Caco-2 (cell line): ENCODE results near the gene NKAIN2. TPM values are rescaled to one million over a fixed set of nuclear protein-coding genes. Genes with fewer than 3 reads are reported as not detected.

Experiments
- BruUV-seq: library from RNA; stranded (reverse); fragments of 400-500 nt; replicated peaks from 2 replicates; lab custom pipeline; 2021; lab: Mats Ljungman, UMichigan
- CTCF ChIA-PET: fragments of 300-600 bp; sonication (Branson Sonifier 250); formaldehyde crosslinking; loops from one replicate; lab custom pipeline; 2022; ENCODE audit warnings: antibody characterized with exemption; lab: Charles Lee
- POLR2A ChIA-PET: fragments of 300-600 bp; sonication (Branson Sonifier 250); formaldehyde crosslinking; loops from one replicate; lab custom pipeline; 2022; ENCODE audit warnings: antibody characterized with exemption; lab: Charles Lee
- DNase-seq, 2 experiments: peaks; one replicate each; pipeline versions ENCODE4 v3.0.0 to v3.0.0-alpha.2; 2020 to 2022
- H3K27me3 ChIP-seq: replicated peaks from 2 replicates; pipeline ENCODE4 v1.6.0; 2011; ENCODE audit warnings: low read length; ENCODE audit not compliant: control insufficient read depth, insufficient read depth
- H3K36me3 ChIP-seq: 2 replicates; pipeline ENCODE4 v1.5.1; 2011; ENCODE audit warnings: low read length; ENCODE audit not compliant: control insufficient read depth, insufficient read depth
- H3K4me1 ChIP-seq: fragments of 250-450 bp; sonication (Bioruptor Pico); 2 replicates; pipeline ENCODE4 v1.5.1; 2020; ENCODE audit warnings: mild to moderate bottlenecking
- H3K4me3 ChIP-seq: 2 replicates; pipeline ENCODE4 v1.5.1; 2011; ENCODE audit warnings: low read depth, mild to moderate bottlenecking, control low read depth, low read length
- H3K9me3 ChIP-seq: fragments of 250-450 bp; sonication (Bioruptor Pico); 2 replicates; pipeline ENCODE4 v1.5.1; 2020; ENCODE audit warnings: mild to moderate bottlenecking, moderate library complexity
- H3K27ac Mint-ChIP-seq: one replicate; pipeline ENCODE4 v1.8.0; 2022; ENCODE audit warnings: mixed read lengths; ENCODE audit not compliant: unreplicated experiment
- H3K27me3 Mint-ChIP-seq: one replicate; pipeline ENCODE4 v1.8.0; 2022; ENCODE audit warnings: mixed read lengths; ENCODE audit not compliant: insufficient read depth, unreplicated experiment
- H3K36me3 Mint-ChIP-seq: one replicate; pipeline ENCODE4 v1.8.0; 2022; ENCODE audit warnings: mild to moderate bottlenecking, mixed read lengths; ENCODE audit not compliant: insufficient read depth, unreplicated experiment
- H3K4me1 Mint-ChIP-seq: one replicate; pipeline ENCODE4 v1.8.0; 2022; ENCODE audit warnings: low read depth, mixed read lengths; ENCODE audit not compliant: unreplicated experiment
- H3K4me3 Mint-ChIP-seq: one replicate; pipeline ENCODE4 v1.8.0; 2022; ENCODE audit warnings: mild to moderate bottlenecking, moderate library complexity, mixed read lengths; ENCODE audit not compliant: unreplicated experiment
- H3K9me3 Mint-ChIP-seq: one replicate; pipeline ENCODE4 v1.8.0; 2022; ENCODE audit warnings: mixed read lengths; ENCODE audit not compliant: unreplicated experiment
- intact Hi-C: fragments of 100-400 bp; cut with micrococcal nuclease; formaldehyde crosslinking; loops from one replicate; pipeline ENCODE4 v1.10.0; 2022; ENCODE audit not compliant: unreplicated experiment
- total RNA-seq: library from RNA; stranded (reverse); gene quantifications from 2 replicates; pipeline ENCODE4 v1.2.3, GENCODE V29; 2022
- TF ChIP-seq, protein P1 (sequence below), 2 experiments: fragments of 200-600 bp in 1 of 2; IDR thresholded peaks; 1 replicate in 1 of 2; 2 replicates in 1 of 2; pipeline versions ENCODE4 v1.5.1 to v1.8.0; 2011 to 2022; ENCODE audit warnings: antibody characterized with exemption in 1 of 2, control low read depth in 1 of 2, inconsistent platforms in 1 of 2, low read depth in 1 of 2, low read length in 1 of 2, mild to moderate bottlenecking in 1 of 2, moderate library complexity in 1 of 2; ENCODE audit not compliant: insufficient read depth in 1 of 2, severe bottlenecking in 1 of 2, unreplicated experiment in 1 of 2

NKAIN2 gene
- total RNA-seq, 1 experiment from 2014 or later: not detected

GRCh38 chr6:124604719-124605118 lies 801.1 kb downstream of the NKAIN2 start:
- no peaks in the 10 kb centered on the region for H3K36me3 ChIP-seq
- no peak overlapping the region for H3K4me3 Mint-ChIP-seq
- H3K9me3 ChIP-seq: no peaks in the 10 kb centered on the region
- no peaks in the 10 kb centered on the region for H3K4me1 Mint-ChIP-seq
- no peak for DNase-seq
- H3K36me3 Mint-ChIP-seq: no peaks in the 10 kb centered on the region
- no peak overlapping the region for H3K27ac Mint-ChIP-seq
- H3K4me1 ChIP-seq: no peaks in the 10 kb centered on the region
- CTCF ChIA-PET: no interaction called here
- H3K27me3 Mint-ChIP-seq: peaks cover 3% of the 10 kb centered on the region
- TF ChIP-seq, protein P1, sequence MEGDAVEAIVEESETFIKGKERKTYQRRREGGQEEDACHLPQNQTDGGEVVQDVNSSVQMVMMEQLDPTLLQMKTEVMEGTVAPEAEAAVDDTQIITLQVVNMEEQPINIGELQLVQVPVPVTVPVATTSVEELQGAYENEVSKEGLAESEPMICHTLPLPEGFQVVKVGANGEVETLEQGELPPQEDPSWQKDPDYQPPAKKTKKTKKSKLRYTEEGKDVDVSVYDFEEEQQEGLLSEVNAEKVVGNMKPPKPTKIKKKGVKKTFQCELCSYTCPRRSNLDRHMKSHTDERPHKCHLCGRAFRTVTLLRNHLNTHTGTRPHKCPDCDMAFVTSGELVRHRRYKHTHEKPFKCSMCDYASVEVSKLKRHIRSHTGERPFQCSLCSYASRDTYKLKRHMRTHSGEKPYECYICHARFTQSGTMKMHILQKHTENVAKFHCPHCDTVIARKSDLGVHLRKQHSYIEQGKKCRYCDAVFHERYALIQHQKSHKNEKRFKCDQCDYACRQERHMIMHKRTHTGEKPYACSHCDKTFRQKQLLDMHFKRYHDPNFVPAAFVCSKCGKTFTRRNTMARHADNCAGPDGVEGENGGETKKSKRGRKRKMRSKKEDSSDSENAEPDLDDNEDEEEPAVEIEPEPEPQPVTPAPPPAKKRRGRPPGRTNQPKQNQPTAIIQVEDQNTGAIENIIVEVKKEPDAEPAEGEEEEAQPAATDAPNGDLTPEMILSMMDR (IDR thresholded peaks at IDR 0.05; ENCODE audit: insufficient read depth in 1 of 2, low read depth in 1 of 2, low read length in 1 of 2, severe bottlenecking in 1 of 2, unreplicated experiment in 1 of 2): no peak
- POLR2A ChIA-PET: no interaction called here
- intact Hi-C loops: no loop called here
- H3K4me3 ChIP-seq: no peak overlapping the region
- no peaks in the 10 kb centered on the region for H3K9me3 Mint-ChIP-seq
- no peaks in the 10 kb centered on the region for H3K27me3 ChIP-seq
- no TSS peak for BruUV-seq

DNA sequence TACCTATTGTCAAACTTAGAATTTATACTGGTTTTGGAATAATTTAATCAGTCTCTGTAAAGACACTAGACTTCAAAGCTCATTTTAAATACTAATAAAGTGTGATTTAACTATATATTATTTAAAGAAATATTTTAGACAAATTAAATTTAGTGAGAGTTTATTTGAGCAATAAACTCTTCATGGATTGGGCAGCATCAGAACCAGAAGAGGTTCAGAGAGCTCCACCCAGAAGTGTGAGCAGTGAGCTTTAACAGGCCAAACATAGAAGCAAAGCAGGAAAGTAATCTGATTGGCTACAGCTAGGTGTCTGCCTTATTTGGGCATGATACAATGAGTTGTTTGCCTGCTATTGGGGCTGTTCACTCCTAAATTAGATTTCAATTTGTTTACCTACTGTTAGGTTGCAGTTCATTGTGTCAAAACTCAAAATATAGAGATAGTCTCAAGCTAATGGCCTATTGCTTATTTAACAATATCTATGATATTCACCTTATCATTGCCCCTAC lies 803.5 kb downstream of the NKAIN2 start:
- no peaks in the 10 kb centered on the region for H3K9me3 ChIP-seq
- Mint-ChIP-seq H3K4me1 (no peaks in the 10 kb centered on the region), H3K27me3 (peaks cover 3% of the 10 kb centered on the region), H3K9me3 (no peaks in the 10 kb centered on the region), H3K27ac (no peak overlapping the region), H3K4me3 (no peak overlapping the region), H3K36me3 (no peaks in the 10 kb centered on the region)
- TF ChIP-seq, protein P1 (IDR thresholded peaks at IDR 0.05; ENCODE audit: insufficient read depth in 1 of 2, low read depth in 1 of 2, low read length in 1 of 2, severe bottlenecking in 1 of 2, unreplicated experiment in 1 of 2): no peak
- DNase-seq: no peak
- intact Hi-C loops: no loop called here
- POLR2A ChIA-PET: no interaction called here
- no TSS peak for BruUV-seq
- H3K27me3 ChIP-seq: no peaks in the 10 kb centered on the region
- no peaks in the 10 kb centered on the region for H3K36me3 ChIP-seq
- CTCF ChIA-PET: no interaction called here
- H3K4me3 ChIP-seq: no peak overlapping the region
- no peaks in the 10 kb centered on the region for H3K4me1 ChIP-seq

GRCh38 chr6:124613031-124613430 lies 809.4 kb downstream of the NKAIN2 start:
- BruUV-seq: no TSS peak
- DNase-seq: no peak
- TF ChIP-seq, protein P1 (IDR thresholded peaks at IDR 0.05; ENCODE audit: insufficient read depth in 1 of 2, low read depth in 1 of 2, low read length in 1 of 2, severe bottlenecking in 1 of 2, unreplicated experiment in 1 of 2): no peak
- Mint-ChIP-seq H3K27ac (no peak overlapping the region), H3K4me1 (no peaks in the 10 kb centered on the region), H3K27me3 (peaks cover 11% of the 10 kb centered on the region), H3K9me3 (no peaks in the 10 kb centered on the region), H3K4me3 (no peak overlapping the region), H3K36me3 (no peaks in the 10 kb centered on the region)
- Histone ChIP-seq H3K4me3 (no peak overlapping the region), H3K9me3 (no peaks in the 10 kb centered on the region), H3K27me3 (no peaks in the 10 kb centered on the region), H3K4me1 (no peaks in the 10 kb centered on the region), H3K36me3 (no peaks in the 10 kb centered on the region)
- intact Hi-C loops: no loop called here
- ChIA-PET CTCF (no interaction called here), POLR2A (no interaction called here)
